H9 (cell line): ENCODE measurements around the gene VPREB1. TPM values are rescaled to one million over a fixed set of nuclear protein-coding genes. Genes with fewer than 3 reads are reported as not detected.
"Not testable (repeated sequence)": the region's sequence is repeated elsewhere in the genome, so short reads cannot be mapped to it uniquely, and the experiment has no call there.

ENCODE experiments used
- DNase-seq: peaks from one replicate; pipeline ENCODE4 v3.0.0-alpha.2; 2017
- H2AFZ ChIP-seq: one replicate; pipeline ENCODE4 v1.6.1; 2013; ENCODE audit warnings: mild to moderate bottlenecking, low read length, control low read depth, moderate library complexity
- H2AK5ac ChIP-seq: 2 replicates; pipeline ENCODE4 v1.6.1; 2013; ENCODE audit warnings: low read length, control low read depth, mixed read lengths; ENCODE audit not compliant: insufficient read length
- H2BK120ac ChIP-seq: one replicate; pipeline ENCODE4 v1.6.1; 2013; ENCODE audit warnings: low read depth, mild to moderate bottlenecking, low read length, control low read depth, inconsistent platforms; ENCODE audit not compliant: poor library complexity, severe bottlenecking
- H2BK12ac ChIP-seq: 2 replicates; pipeline ENCODE4 v1.6.1; 2013; ENCODE audit warnings: low read length, control low read depth, mixed read lengths, low read depth; ENCODE audit not compliant: insufficient read length
- H2BK15ac ChIP-seq: 2 replicates; pipeline ENCODE4 v1.6.1; 2013; ENCODE audit warnings: low read depth, low read length, control low read depth
- H2BK20ac ChIP-seq: one replicate; pipeline ENCODE4 v1.6.1; 2013; ENCODE audit warnings: low read depth, mild to moderate bottlenecking, low read length, control low read depth, inconsistent platforms; ENCODE audit not compliant: poor library complexity, severe bottlenecking
- H2BK5ac ChIP-seq: 2 replicates; pipeline ENCODE4 v1.6.1; 2013; ENCODE audit warnings: low read length, control low read depth, mixed read lengths; ENCODE audit not compliant: insufficient read length
- H3K14ac ChIP-seq: 2 replicates; pipeline ENCODE4 v1.6.1; 2013; ENCODE audit warnings: low read length, control low read depth; ENCODE audit not compliant: insufficient read depth
- H3K18ac ChIP-seq: 2 replicates; pipeline ENCODE4 v1.6.1; 2013; ENCODE audit warnings: low read depth, mild to moderate bottlenecking, mixed read lengths, low read length, control low read depth; ENCODE audit not compliant: insufficient read length
- H3K23ac ChIP-seq: 2 replicates; pipeline ENCODE4 v1.6.1; 2013; ENCODE audit warnings: low read length, control low read depth, mixed read lengths, low read depth; ENCODE audit not compliant: insufficient read length
- H3K23me2 ChIP-seq: 2 replicates; pipeline ENCODE4 v1.6.1; 2013; ENCODE audit warnings: low read depth, mild to moderate bottlenecking, mixed read lengths, low read length, control low read depth; ENCODE audit not compliant: insufficient read length, poor library complexity, severe bottlenecking
- H3K27ac ChIP-seq: 2 replicates; pipeline ENCODE4 v1.5.1; 2013; ENCODE audit warnings: low read length, control low read depth, mixed read lengths, low read depth; ENCODE audit not compliant: insufficient read length
- H3K27me3 ChIP-seq: 2 replicates; pipeline ENCODE4 v1.6.1; 2013; ENCODE audit warnings: low read length, control low read depth, inconsistent platforms; ENCODE audit not compliant: insufficient read depth
- H3K4ac ChIP-seq: 2 replicates; pipeline ENCODE4 v1.6.1; 2013; ENCODE audit warnings: low read depth, mild to moderate bottlenecking, control low read depth, inconsistent platforms, low read length, moderate library complexity
- H3K4me1 ChIP-seq: 2 replicates; pipeline ENCODE4 v1.6.1; 2013; ENCODE audit warnings: low read length, control low read depth, inconsistent platforms; ENCODE audit not compliant: insufficient read depth
- H3K4me2 ChIP-seq: 2 replicates; pipeline ENCODE4 v1.6.1; 2013; ENCODE audit warnings: low read length, control low read depth, mixed read lengths; ENCODE audit not compliant: insufficient read length, insufficient read depth
- H3K56ac ChIP-seq: 2 replicates; pipeline ENCODE4 v1.6.1; 2013; ENCODE audit warnings: low read depth, mild to moderate bottlenecking, mixed read lengths, low read length, control low read depth; ENCODE audit not compliant: insufficient read length
- H3K79me1 ChIP-seq: 2 replicates; pipeline ENCODE4 v1.6.1; 2013; ENCODE audit warnings: low read depth, mild to moderate bottlenecking, moderate library complexity, low read length, control low read depth, inconsistent platforms; ENCODE audit not compliant: insufficient read depth, poor library complexity, severe bottlenecking
- H3K79me2 ChIP-seq: 2 replicates; pipeline ENCODE4 v1.6.1; 2013; ENCODE audit warnings: low read length, control low read depth, inconsistent platforms; ENCODE audit not compliant: insufficient read depth
- H3K9ac ChIP-seq: 2 replicates; pipeline ENCODE4 v1.6.1; 2013; ENCODE audit warnings: low read length, control low read depth, mixed read lengths; ENCODE audit not compliant: insufficient read length; ENCODE audit errors: extremely low read depth
- H3K9me3 ChIP-seq: one replicate; pipeline ENCODE4 v1.6.1; 2013; ENCODE audit warnings: low read depth, low read length, inconsistent platforms; ENCODE audit not compliant: control insufficient read depth
- H3T11ph ChIP-seq: one replicate; pipeline ENCODE4 v1.6.1; 2013; ENCODE audit warnings: mild to moderate bottlenecking, low read length, control low read depth, inconsistent platforms
- H4K20me1 ChIP-seq: one replicate; pipeline ENCODE4 v1.6.1; 2013; ENCODE audit not compliant: control insufficient read depth, insufficient read length, insufficient read depth
- H4K5ac ChIP-seq: 2 replicates; pipeline ENCODE4 v1.6.1; 2013; ENCODE audit warnings: low read depth, mild to moderate bottlenecking, mixed read lengths, low read length, control low read depth; ENCODE audit not compliant: insufficient read length
- H4K8ac ChIP-seq: replicated peaks from 2 replicates; pipeline ENCODE4 v1.6.1; 2013; ENCODE audit warnings: low read length, control low read depth, mixed read lengths, low read depth; ENCODE audit not compliant: insufficient read length
- H4K91ac ChIP-seq: 2 replicates; pipeline ENCODE4 v1.6.1; 2013; ENCODE audit warnings: low read depth, mild to moderate bottlenecking, moderate library complexity, mixed read lengths, low read length, control low read depth; ENCODE audit not compliant: insufficient read length
- H3K27ac Mint-ChIP-seq, 3 experiments: 2 replicates in 2 of 3; 3 replicates in 1 of 3; pipeline ENCODE4 v1.8.0; 2020 to 2021; ENCODE audit warnings: mixed read lengths in 3 of 3, mild to moderate bottlenecking in 1 of 3, moderate library complexity in 1 of 3
- H3K27me3 Mint-ChIP-seq: 2 replicates; pipeline ENCODE4 v1.8.0; 2021; ENCODE audit warnings: low read depth, mild to moderate bottlenecking, moderate library complexity, mixed read lengths
- H3K36me3 Mint-ChIP-seq, 3 experiments: 2 replicates in 2 of 3; 3 replicates in 1 of 3; pipeline ENCODE4 v1.8.0; 2020 to 2021; ENCODE audit warnings: low read depth in 3 of 3, mixed read lengths in 3 of 3; ENCODE audit not compliant: insufficient read depth in 1 of 3
- H3K4me1 Mint-ChIP-seq, 2 experiments: 2 replicates each; pipeline ENCODE4 v1.8.0; 2020; ENCODE audit warnings: mixed read lengths in 2 of 2
- H3K4me3 Mint-ChIP-seq, 2 experiments: 2 replicates in 1 of 2; 3 replicates in 1 of 2; pipeline ENCODE4 v1.8.0; 2020 to 2021; ENCODE audit warnings: mild to moderate bottlenecking in 2 of 2, mixed read lengths in 2 of 2, moderate library complexity in 1 of 2
- H3K9me3 Mint-ChIP-seq, 2 experiments: 2 replicates in 1 of 2; 3 replicates in 1 of 2; pipeline ENCODE4 v1.8.0; 2020; ENCODE audit warnings: mild to moderate bottlenecking in 2 of 2, mixed read lengths in 2 of 2, moderate library complexity in 1 of 2
- WGBS: extraction: QIAGEN DNeasy Blood & Tissue Kit; methylation state at CpG from one replicate; pipeline ENCODE4 v1.1.7; 2013; ENCODE audit warnings: missing lambda C conversion rate, low lambda C conversion rate, mixed read lengths; ENCODE audit not compliant: insufficient read length; ENCODE audit errors: extremely low coverage; 5-methylcytosine and 5-hydroxymethylcytosine counted together
- total RNA-seq: library from RNA; stranded (reverse); gene quantifications from 2 replicates; pipeline ENCODE4 v1.2.1, GENCODE V29; 2021

VPREB1 gene
- total RNA-seq, 1 experiment from 2014 or later: not detected

DNA sequence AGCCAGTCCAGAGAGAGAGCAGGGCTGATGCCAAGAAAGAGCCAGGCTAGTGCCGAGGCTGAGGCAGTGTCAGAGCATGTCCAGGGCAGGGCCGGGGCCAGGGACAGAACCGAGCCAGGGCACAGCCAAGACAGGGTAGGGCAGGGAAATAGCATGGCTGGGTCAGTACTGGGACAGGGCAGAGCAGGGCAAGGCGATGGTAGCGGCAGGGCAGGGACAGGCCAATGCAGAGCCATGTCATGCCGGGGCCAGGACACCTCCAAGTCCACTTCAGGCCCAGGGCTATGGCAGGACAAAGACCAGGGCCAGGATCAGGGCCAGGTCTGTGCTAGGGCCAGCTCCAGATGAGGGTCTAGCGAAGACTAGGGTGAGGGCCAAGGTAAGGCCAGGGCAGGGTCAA lies 48.9 kb downstream of the VPREB1 start:
- not testable (repeated sequence) for DNase-seq, H3K4me3 Mint-ChIP-seq, H3K9ac ChIP-seq

DNA sequence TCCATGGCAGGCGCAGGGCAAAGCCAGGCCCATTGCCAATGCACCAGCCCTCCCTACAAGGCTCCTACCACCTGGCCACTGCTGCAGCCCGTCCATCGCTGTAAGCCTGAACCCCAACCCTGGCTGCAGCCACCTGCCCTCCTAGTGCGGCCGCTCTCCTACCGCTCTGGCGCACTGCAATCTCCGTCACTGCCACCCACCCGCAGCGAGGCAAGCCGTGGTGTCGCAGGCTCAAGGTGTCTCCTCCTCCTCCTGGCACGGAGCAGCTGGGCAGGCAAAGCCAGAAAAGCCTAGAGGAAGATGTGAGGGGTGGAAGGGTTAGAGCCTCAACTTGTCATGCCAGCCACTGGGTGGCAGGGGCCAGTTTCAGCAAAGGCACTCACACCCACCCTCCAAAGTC lies 50.1 kb downstream of the VPREB1 start:
- not testable (repeated sequence) for H3K23ac ChIP-seq, H3K4ac ChIP-seq, H3K18ac ChIP-seq, H4K91ac ChIP-seq, H3K27ac ChIP-seq, H3K56ac ChIP-seq, H4K8ac ChIP-seq, H3K27me3 ChIP-seq, H4K20me1 ChIP-seq, H2BK15ac ChIP-seq, H3T11ph ChIP-seq, H3K14ac ChIP-seq, H2BK120ac ChIP-seq, H3K4me1 ChIP-seq, H3K79me2 ChIP-seq, H3K9ac ChIP-seq, H3K9me3 Mint-ChIP-seq, DNase-seq, H3K4me2 ChIP-seq, H4K5ac ChIP-seq, H3K9me3 ChIP-seq, H3K27ac Mint-ChIP-seq, H3K4me3 Mint-ChIP-seq, H3K79me1 ChIP-seq, H3K4me1 Mint-ChIP-seq, H2BK5ac ChIP-seq, H2AFZ ChIP-seq, H2AK5ac ChIP-seq, H3K23me2 ChIP-seq, H2BK12ac ChIP-seq, H2BK20ac ChIP-seq
- Mint-ChIP-seq H3K36me3 (peaks cover 8 to 11% (median 10%) of the 10 kb centered on the region in 3 experiments; a peak in 6 of 7 replicates), H3K27me3 (peaks cover 18% of the 10 kb centered on the region)
- no CpG with 5 or more reads among the region's 13 CpGs for WGBS

More for the DNA sequence above, 48.9 kb downstream of the VPREB1 start:
- not testable (repeated sequence) for H3K79me1 ChIP-seq, H3K9me3 Mint-ChIP-seq, H3K4me1 ChIP-seq, H3K4me1 Mint-ChIP-seq, H3T11ph ChIP-seq, H4K8ac ChIP-seq, H3K56ac ChIP-seq, H3K27ac ChIP-seq, H4K20me1 ChIP-seq, H4K5ac ChIP-seq, H3K23me2 ChIP-seq, H3K27me3 ChIP-seq, H3K18ac ChIP-seq, H3K4me2 ChIP-seq, H4K91ac ChIP-seq, H3K27ac Mint-ChIP-seq, H2AK5ac ChIP-seq, H2BK12ac ChIP-seq, H3K23ac ChIP-seq, H2AFZ ChIP-seq, H2BK5ac ChIP-seq, H2BK120ac ChIP-seq, H3K4ac ChIP-seq, H2BK20ac ChIP-seq, H3K14ac ChIP-seq, H2BK15ac ChIP-seq, H3K79me2 ChIP-seq, H3K9me3 ChIP-seq
- peaks cover 21% of the 10 kb centered on the region for H3K27me3 Mint-ChIP-seq
- WGBS: no CpG with 5 or more reads among the region's 7 CpGs
- peaks cover 8 to 11% (median 10%) of the 10 kb centered on the region in 3 experiments; a peak in 6 of 7 replicates for H3K36me3 Mint-ChIP-seq
